Nephron (organoid): ENCODE measurements around the gene RAPGEF4.

Experiments
- H3K27ac Mint-ChIP-seq, 3 experiments: 2 replicates each; pipeline ENCODE4 v1.8.0; 2020; ENCODE audit warnings: mixed read lengths in 3 of 3, mild to moderate bottlenecking in 2 of 3, moderate library complexity in 1 of 3
- H3K27me3 Mint-ChIP-seq: 2 replicates; pipeline ENCODE4 v1.8.0; 2021; ENCODE audit warnings: low read depth, mild to moderate bottlenecking, moderate library complexity, mixed read lengths
- H3K36me3 Mint-ChIP-seq: 2 replicates; pipeline ENCODE4 v1.8.0; 2020; ENCODE audit warnings: low read depth, mixed read lengths
- H3K4me1 Mint-ChIP-seq: 2 replicates; pipeline ENCODE4 v1.8.0; 2020; ENCODE audit warnings: mixed read lengths
- H3K4me3 Mint-ChIP-seq, 3 experiments: 2 replicates each; pipeline ENCODE4 v1.8.0; 2020; ENCODE audit warnings: mild to moderate bottlenecking in 3 of 3, mixed read lengths in 3 of 3, moderate library complexity in 2 of 3
- H3K9me3 Mint-ChIP-seq: 2 replicates; pipeline ENCODE4 v1.8.0; 2020; ENCODE audit warnings: mixed read lengths
- CTCF ChIP-seq, 3 experiments: fragments of 200-600 bp; sonication (generic); IDR thresholded peaks; one replicate each; pipeline ENCODE4 v1.5.0; 2021; ENCODE audit warnings: antibody characterized with exemption in 3 of 3; ENCODE audit not compliant: unreplicated experiment in 3 of 3

RAPGEF4 gene

GRCh38 chr2:172842511-172843265 lies 107.0 kb downstream of the RAPGEF4 start:
- Mint-ChIP-seq H3K9me3 (no peaks in the 10 kb centered on the region), H3K4me1 (no peaks in the 10 kb centered on the region), H3K27me3 (no peaks in the 10 kb centered on the region), H3K4me3 (no peak overlapping the region), H3K27ac (no peak overlapping the region), H3K36me3 (no peaks in the 10 kb centered on the region)
- TF ChIP-seq CTCF (IDR thresholded peaks at IDR 0.05; ENCODE audit: unreplicated experiment in 3 of 3): no peak

GRCh38 chr2:172843266-172843582 lies 107.6 kb downstream of the RAPGEF4 start:
- Mint-ChIP-seq H3K9me3 (no peaks in the 10 kb centered on the region), H3K27me3 (no peaks in the 10 kb centered on the region), H3K4me3 (no peak overlapping the region), H3K4me1 (peaks cover 2% of the 10 kb centered on the region), H3K36me3 (no peaks in the 10 kb centered on the region), H3K27ac (no peak overlapping the region)
- TF ChIP-seq CTCF (IDR thresholded peaks at IDR 0.05; ENCODE audit: unreplicated experiment in 3 of 3): no peak

GRCh38 chr2:172843902-172844715 lies 108.5 kb downstream of the RAPGEF4 start:
- H3K9me3 Mint-ChIP-seq: no peaks in the 10 kb centered on the region
- H3K4me1 Mint-ChIP-seq: peaks cover 10% of the 10 kb centered on the region
- no peak overlapping the region for H3K4me3 Mint-ChIP-seq
- TF ChIP-seq CTCF (IDR thresholded peaks at IDR 0.05; ENCODE audit: unreplicated experiment in 3 of 3): no peak
- no peaks in the 10 kb centered on the region for H3K36me3 Mint-ChIP-seq
- H3K27me3 Mint-ChIP-seq: no peaks in the 10 kb centered on the region
- H3K27ac Mint-ChIP-seq: no peak overlapping the region

GRCh38 chr2:172845028-172845630 lies 109.5 kb downstream of the RAPGEF4 start:
- Mint-ChIP-seq H3K4me3 (no peak overlapping the region), H3K27ac (no peak overlapping the region), H3K9me3 (no peaks in the 10 kb centered on the region), H3K36me3 (no peaks in the 10 kb centered on the region), H3K4me1 (peaks cover 14% of the 10 kb centered on the region), H3K27me3 (no peaks in the 10 kb centered on the region)
- TF ChIP-seq CTCF (IDR thresholded peaks at IDR 0.05; ENCODE audit: unreplicated experiment in 3 of 3): no peak

GRCh38 chr2:172846551-172846950 lies 110.9 kb downstream of the RAPGEF4 start:
- H3K27ac Mint-ChIP-seq: no peak overlapping the region
- H3K4me1 Mint-ChIP-seq: peaks cover 14% of the 10 kb centered on the region
- no peaks in the 10 kb centered on the region for H3K27me3 Mint-ChIP-seq
- TF ChIP-seq CTCF (IDR thresholded peaks at IDR 0.05; ENCODE audit: unreplicated experiment in 3 of 3): no peak
- no peak overlapping the region for H3K4me3 Mint-ChIP-seq
- peaks cover 8% of the 10 kb centered on the region for H3K9me3 Mint-ChIP-seq
- H3K36me3 Mint-ChIP-seq: peaks cover 5% of the 10 kb centered on the region
